Heart right ventricle (tissue), 16 donors: Measurements from ENCODE around the gene EOGT. TPM values are rescaled to one million over a fixed set of nuclear protein-coding genes. Genes with fewer than 3 reads are reported as not detected.

Experiments
- ATAC-seq, 8 donors: fragments of 200-7000 bp; cut with Tn5 transposase; one replicate each; pipeline ENCODE4 v1.9.1; 2020; ENCODE audit warnings: mild to moderate bottlenecking in 8 of 8, moderate library complexity in 8 of 8, moderate number of reproducible peaks in 1 of 8
- DNase-seq, 2 donors: peaks; one replicate each; pipeline ENCODE4 v3.0.0-alpha.2; 2020
- H3K27ac ChIP-seq, 10 donors: fragments of 200-600 bp; sonication (generic) in 2 of 10; one replicate each; pipeline versions ENCODE4 v1.5.0 to v1.8.0; 2020 to 2022; ENCODE audit warnings: mild to moderate bottlenecking in 3 of 10
- H3K27me3 ChIP-seq, 7 donors: fragments of 200-600 bp; one replicate each; pipeline ENCODE4 v1.8.0; 2021 to 2022; ENCODE audit warnings: mild to moderate bottlenecking in 2 of 7
- H3K36me3 ChIP-seq, 9 donors: fragments of 200-600 bp; sonication (generic) in 1 of 9; one replicate each; pipeline versions ENCODE4 v1.5.0 to v1.8.0; 2020 to 2022; ENCODE audit warnings: mild to moderate bottlenecking in 2 of 9
- H3K4me1 ChIP-seq, 9 donors: fragments of 200-600 bp; sonication (generic) in 1 of 9; one replicate each; pipeline versions ENCODE4 v1.5.0 to v1.8.0; 2020 to 2022; ENCODE audit warnings: mild to moderate bottlenecking in 4 of 9
- H3K4me3 ChIP-seq, 10 donors: fragments of 200-600 bp; sonication (generic) in 2 of 10; one replicate each; pipeline versions ENCODE4 v1.5.0 to v1.8.0; 2020 to 2022; ENCODE audit warnings: mild to moderate bottlenecking in 7 of 10, moderate library complexity in 2 of 10
- H3K9me3 ChIP-seq, 11 donors: fragments of 200-600 bp in 10 of 11; sonication (generic) in 2 of 11; one replicate each; pipeline versions ENCODE4 v1.5.0 to v1.8.0; 2013 to 2022; ENCODE audit warnings: mild to moderate bottlenecking in 2 of 11, control low read depth in 1 of 11, moderate library complexity in 1 of 11
- WGBS, 2 donors: extraction: QIAGEN DNeasy Blood & Tissue Kit; methylation state at CpG; one replicate each; pipeline ENCODE4 v1.1.7; 2013; ENCODE audit warnings: inconsistent platforms in 1 of 2; 5-methylcytosine and 5-hydroxymethylcytosine counted together
- intact Hi-C, 10 donors: fragments of 100-400 bp; cut with DNase I; formaldehyde crosslinking; loops; one replicate each; pipeline versions ENCODE4 v1.11.1 to v1.14.2; 2022
- long read RNA-seq, 3 donors: library from polyadenylated mRNA; unstranded; transcript quantifications; one replicate each; pipeline ENCODE4 v2.0.0, GENCODE V29; 2020 to 2021
- polyA plus RNA-seq, 2 donors: library from polyadenylated mRNA; stranded (reverse); fragments of 200-250 nt; gene quantifications; one replicate each; pipeline ENCODE4 v1.2.3, GENCODE V29; 2013
- total RNA-seq, 10 donors: library from RNA; stranded (reverse); fragmentation: NEBNext Ultra II Directional in 3 of 10; extraction: Animal tissue kit (Norgen Biotek cat#: 25700) in 3 of 10; gene quantifications; one replicate each; pipeline versions ENCODE4 v1.2.1 to v1.2.4, GENCODE V29; 2021 to 2023
- TF ChIP-seq, protein P1 (sequence below), 9 donors: fragments of 200-600 bp; sonication (generic) in 2 of 9; IDR thresholded peaks; one replicate each; pipeline versions ENCODE4 v1.5.0 to v1.8.0; 2021 to 2022; ENCODE audit warnings: antibody characterized with exemption in 9 of 9, mild to moderate bottlenecking in 5 of 9, moderate library complexity in 1 of 9
- donor health status: Arrhythmogenic right ventricular cardiomyopathy.
- donor health status: ischemic (EF 13 %, LVEDD 7.1; RV severe dilation, severe dysfunction).
- donor health status: healthy with polysubstance abuse.
- donor health status: DM: no; HTN: yes; CAD: no.
- donor health status: DM: no; HTN: no; CAD: no.
- donor health status: ischemic (EF 25% LVEDD 6.9; RV normal size, moderate dysfunction).
- donor health status: ischemic (EF 25% LVEDD 5.7; RV mildly dilated, moderate dysfunction).
- donor health status: healthy.
- donor health status: DM: yes; HTN: yes; CAD: no.
- donor health status: Ischemic cardiomyopathy.
- donor health status: ischemic (EF 35%, LVEDD 5.7; RV mildly dilated, moderate dysfunction).
- donor health status: nonischemic (EF 11% LVEDD 7.7; RV severe dilation, severe dysfunction).
- donor health status: DM: yes; HTN: yes; CAD: no.
- donor health status: PGD.
- donor health status: ischemic (EF 29% LVEDD 5.4; RV normal size, mild dysfunction).
- donor health status: nonischemic (EF 23%, LVEDD 6.1; RV moderate dilation, normal function).

Gene EOGT
- total RNA-seq, result 10 to 100 TPM; 27.1 to 48.3 (median 39.8) TPM
- 10 to 100 TPM in 1 of 2 donors, 1 to 10 TPM in 1; 8.8 to 66.5 TPM for polyA plus RNA-seq
- long read RNA-seq, donor 1, full-length matches to known transcripts, result 5 of 10 reads
- long read RNA-seq, donor 1, partial matches to known transcripts, result 2 of 10 reads
- long read RNA-seq, donor 1, other reads (novel, unspliced or antisense), result 3 of 10 reads
- long read RNA-seq, donor 2, full-length matches to known transcripts, result 9 of 15 reads
- long read RNA-seq, donor 2, partial matches to known transcripts, result 1 of 15 reads
- long read RNA-seq, donor 2, other reads (novel, unspliced or antisense), result 5 of 15 reads
- long read RNA-seq, donor 3, full-length matches to known transcripts, result 14 of 35 reads
- long read RNA-seq, donor 3, partial matches to known transcripts, result 6 of 35 reads
- long read RNA-seq, donor 3, other reads (novel, unspliced or antisense), result 15 of 35 reads

DNA sequence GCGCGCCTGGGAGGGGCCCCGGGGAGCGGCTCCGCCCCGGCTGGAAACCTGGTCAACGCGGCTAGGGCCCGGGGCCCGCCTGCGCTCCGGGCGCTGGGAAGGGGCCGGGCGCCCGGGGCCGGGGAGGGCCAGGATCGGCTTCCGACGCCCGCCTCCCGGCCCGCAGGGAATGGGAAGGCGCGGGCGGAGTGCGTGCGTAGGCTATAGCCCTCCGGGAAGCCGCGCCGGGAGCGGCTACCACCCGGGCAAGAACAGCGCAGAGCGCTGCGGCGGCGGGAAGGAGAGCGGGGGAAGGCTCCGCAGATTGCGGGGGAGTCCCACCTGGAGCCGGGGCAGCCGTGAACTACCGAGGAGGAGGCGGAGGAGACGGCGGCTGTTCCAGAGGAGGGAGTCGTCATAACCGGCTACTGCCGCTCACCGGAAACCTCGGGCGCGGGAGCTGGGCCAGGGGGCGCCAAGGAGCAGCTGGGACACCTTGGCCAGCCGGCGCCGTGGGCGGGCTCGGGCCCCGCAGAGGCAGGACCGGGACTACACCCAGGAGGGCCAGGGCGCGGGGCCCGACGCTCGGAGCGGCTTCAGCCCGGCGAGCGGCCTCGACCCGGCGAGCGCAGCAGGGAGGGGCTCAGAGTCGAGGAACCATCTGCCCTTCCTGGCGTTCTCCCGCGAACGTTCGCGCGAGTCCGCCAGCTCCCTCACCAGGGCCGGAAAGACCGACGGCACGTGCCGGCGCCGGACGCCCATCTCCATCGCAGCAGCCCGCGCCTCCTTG is at the start of gene EOGT:
TSS of gene EOGT (minus strand) at position 432 of the 769 bp plus-strand sequence. CDS start 3,838 bp downstream, outside the sequence.
- WGBS, 2 donors, result 0 to 1% methylated on average over 78 to 96 of the region's 96 CpGs
- DNase-seq, result peak; percentile 91 to 93
- Histone ChIP-seq H3K4me1 (peaks cover 0 to 56% (median 44%) of the 10 kb centered on the region in 9 donors), H3K27ac (peak within 1 kb of the TSS; percentile 92 to 100 (median 99)), H3K27me3 (no peaks in the 10 kb centered on the region), H3K4me3 (peak within 1 kb of the TSS; percentile 65 to 96 (median 83)), H3K9me3 (no peaks in the 10 kb centered on the region), H3K36me3 (peaks cover 0 to 45% (median 4%) of the 10 kb centered on the region in 9 donors)
- intact Hi-C loops, result loop anchor here in 2 of 10 donors (5.0 kb wide), 1 partner anchor 39 kb away; the partner anchor contains the start of gene TMF1 (in 2 of the 2)
- TF ChIP-seq, protein P1, sequence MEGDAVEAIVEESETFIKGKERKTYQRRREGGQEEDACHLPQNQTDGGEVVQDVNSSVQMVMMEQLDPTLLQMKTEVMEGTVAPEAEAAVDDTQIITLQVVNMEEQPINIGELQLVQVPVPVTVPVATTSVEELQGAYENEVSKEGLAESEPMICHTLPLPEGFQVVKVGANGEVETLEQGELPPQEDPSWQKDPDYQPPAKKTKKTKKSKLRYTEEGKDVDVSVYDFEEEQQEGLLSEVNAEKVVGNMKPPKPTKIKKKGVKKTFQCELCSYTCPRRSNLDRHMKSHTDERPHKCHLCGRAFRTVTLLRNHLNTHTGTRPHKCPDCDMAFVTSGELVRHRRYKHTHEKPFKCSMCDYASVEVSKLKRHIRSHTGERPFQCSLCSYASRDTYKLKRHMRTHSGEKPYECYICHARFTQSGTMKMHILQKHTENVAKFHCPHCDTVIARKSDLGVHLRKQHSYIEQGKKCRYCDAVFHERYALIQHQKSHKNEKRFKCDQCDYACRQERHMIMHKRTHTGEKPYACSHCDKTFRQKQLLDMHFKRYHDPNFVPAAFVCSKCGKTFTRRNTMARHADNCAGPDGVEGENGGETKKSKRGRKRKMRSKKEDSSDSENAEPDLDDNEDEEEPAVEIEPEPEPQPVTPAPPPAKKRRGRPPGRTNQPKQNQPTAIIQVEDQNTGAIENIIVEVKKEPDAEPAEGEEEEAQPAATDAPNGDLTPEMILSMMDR (IDR thresholded peaks at IDR 0.05), result peak in 8 of 9 donors; percentile 47 to 86 (median 72)
- peak; percentile 78 to 96 (median 88) for ATAC-seq

DNA sequence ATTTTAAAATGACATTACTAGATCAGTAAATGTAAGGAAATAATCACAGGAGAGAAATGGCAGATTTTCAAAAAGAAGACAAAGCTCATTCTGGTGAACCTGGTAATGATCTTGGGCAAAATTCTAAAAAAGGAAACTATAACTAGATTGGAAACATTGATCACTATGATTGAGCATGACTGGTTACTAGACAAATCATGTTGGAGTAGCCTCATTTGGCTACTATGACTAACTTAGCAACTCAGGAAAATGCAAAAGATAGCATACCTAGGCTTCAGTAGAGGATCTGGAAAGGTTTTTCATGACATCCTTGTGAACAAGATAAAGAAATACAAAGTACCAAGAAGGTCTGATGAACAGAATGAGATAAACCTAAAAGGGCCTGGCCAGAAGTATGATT is 46.2 kb upstream of the EOGT start:
- TF ChIP-seq, protein P1 (IDR thresholded peaks at IDR 0.05), result no peak
- H3K36me3 ChIP-seq, result peaks cover 0 to 100% (median 62%) of the 10 kb centered on the region in 9 donors
- H3K27ac ChIP-seq, result peak overlapping the region in 1 of 10 donors; percentile 39
- H3K4me3 ChIP-seq, result no peak overlapping the region
- no peak for ATAC-seq
- H3K9me3 ChIP-seq, result no peaks in the 10 kb centered on the region
- peaks cover 0 to 15% (median 0%) of the 10 kb centered on the region in 9 donors for H3K4me1 ChIP-seq
- H3K27me3 ChIP-seq, result no peaks in the 10 kb centered on the region
- DNase-seq, result no peak
- intact Hi-C loops, result no loop called here

DNA sequence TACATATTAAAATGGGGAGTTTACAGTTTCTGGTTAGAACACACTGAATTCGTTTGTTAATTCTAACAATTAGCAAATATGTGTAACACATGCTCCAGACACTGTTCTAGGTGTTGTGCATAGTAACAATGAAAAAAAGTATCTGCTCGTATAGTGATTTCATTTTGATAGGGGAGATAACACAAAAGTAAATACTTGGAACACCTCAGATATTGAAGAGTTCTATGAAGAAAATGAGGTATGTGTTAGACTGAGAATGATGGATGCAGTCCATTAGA is 45.4 kb upstream of the EOGT start:
- intact Hi-C loops, result no loop called here
- no peak overlapping the region for H3K4me3 ChIP-seq
- ATAC-seq (no peak), DNase-seq (no peak)
- H3K4me1 ChIP-seq, result peaks cover 0 to 15% (median 0%) of the 10 kb centered on the region in 9 donors
- WGBS, 2 donors, result 93 to 94% methylated on average over 2 of the region's 2 CpGs
- H3K9me3 ChIP-seq, result no peaks in the 10 kb centered on the region
- peak overlapping the region in 1 of 10 donors; percentile 39 for H3K27ac ChIP-seq
- no peaks in the 10 kb centered on the region for H3K27me3 ChIP-seq
- H3K36me3 ChIP-seq, result peaks cover 0 to 100% (median 63%) of the 10 kb centered on the region in 9 donors
- TF ChIP-seq, protein P1 (IDR thresholded peaks at IDR 0.05), result no peak

DNA sequence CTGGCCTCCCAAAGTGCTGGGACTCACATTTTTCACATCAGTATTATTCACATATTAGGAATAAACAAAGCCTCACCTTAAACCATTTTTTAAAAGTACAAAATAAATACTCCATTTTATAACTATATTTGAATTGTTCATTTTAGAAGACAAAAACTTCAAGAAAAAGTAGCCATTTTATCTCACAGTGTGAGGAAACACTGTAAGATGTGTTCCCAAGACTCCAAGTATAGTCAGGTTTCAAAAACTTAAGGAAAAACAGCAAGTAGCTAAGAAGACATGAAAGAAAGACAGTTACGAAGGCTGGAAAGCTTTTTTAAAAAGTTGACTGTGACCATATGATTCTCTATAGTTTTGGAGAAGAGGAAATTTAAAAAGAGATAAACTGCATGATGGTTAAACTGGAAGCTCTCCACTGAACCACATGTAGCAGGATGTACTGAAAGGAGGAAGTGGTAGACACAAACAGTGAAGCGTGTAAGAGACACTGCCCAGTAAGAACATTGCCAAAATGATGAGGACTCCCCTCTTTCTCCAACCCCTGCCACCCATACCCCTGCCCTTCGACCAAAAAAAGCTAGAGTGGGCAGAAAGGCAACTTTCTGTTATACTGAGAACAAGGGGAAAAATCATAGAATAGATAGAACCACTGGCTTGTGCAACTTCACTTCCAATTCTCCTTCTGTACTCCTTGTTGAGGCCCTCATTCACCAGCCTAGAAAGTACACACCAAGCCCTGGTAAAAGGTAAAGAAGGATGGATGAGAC is 44.9 kb upstream of the EOGT start:
- TF ChIP-seq, protein P1 (IDR thresholded peaks at IDR 0.05), result no peak
- DNase-seq, result no peak
- Histone ChIP-seq H3K27me3 (no peaks in the 10 kb centered on the region), H3K27ac (peak overlapping the region in 1 of 10 donors; percentile 39), H3K4me1 (peaks cover 0 to 15% (median 0%) of the 10 kb centered on the region in 9 donors), H3K4me3 (no peak overlapping the region), H3K9me3 (no peaks in the 10 kb centered on the region), H3K36me3 (peaks cover 0 to 100% (median 59%) of the 10 kb centered on the region in 9 donors)
- intact Hi-C loops, result no loop called here
- WGBS, 2 donors, result 87 to 93% methylated on average over 3 of the region's 3 CpGs
- ATAC-seq, result no peak
